DMS 273 (cell line): ENCODE data around the gene MYOM1.

Experiments used
- DNase-seq: peaks from one replicate; lab custom pipeline; 2025; ENCODE audit not compliant: unreplicated experiment; lab: John Stamatoyannopoulos, UW

The MYOM1 gene

DNA sequence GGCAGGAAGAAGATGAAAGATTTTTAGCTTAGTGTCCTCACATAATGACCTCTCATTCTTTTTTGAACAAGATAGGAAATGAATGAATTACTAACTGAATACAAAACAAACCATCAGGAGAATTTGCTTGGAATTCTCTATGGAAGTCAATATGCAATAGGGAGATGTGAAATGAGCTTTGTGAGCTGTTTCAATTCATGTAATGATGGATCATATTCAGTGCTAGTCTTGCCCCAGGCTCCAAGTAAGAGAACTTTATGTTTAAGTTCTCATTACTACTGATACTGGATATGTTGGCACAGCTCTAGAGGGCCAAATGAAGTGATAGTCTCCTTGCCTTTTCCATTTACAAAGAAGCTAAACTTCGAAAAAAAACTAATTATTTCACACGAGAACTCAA lies 29.2 kb downstream of the MYOM1 start:
- DNase-seq = no peak

DNA sequence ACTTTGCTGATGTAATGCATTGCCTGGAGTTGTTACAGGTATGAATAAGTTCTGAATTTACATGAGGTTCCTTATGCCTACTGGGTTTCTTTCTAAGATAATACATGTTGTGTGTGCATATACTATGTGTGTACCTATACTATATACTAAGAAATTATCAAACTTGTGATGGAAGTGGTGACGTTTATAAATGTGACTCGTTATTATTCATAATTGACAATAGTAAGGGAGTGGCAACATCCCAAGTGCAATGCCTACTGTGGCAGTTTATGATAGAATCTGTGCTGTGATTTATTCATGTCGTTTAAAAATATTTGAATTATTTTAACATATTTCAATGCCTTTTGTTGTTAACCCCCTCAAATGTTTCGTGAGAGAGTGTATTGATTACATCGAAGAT lies 29.9 kb downstream of the MYOM1 start:
- no peak for DNase-seq

- peak; percentile 32 for DNase-seq
These were observed 32.8 kb downstream of the MYOM1 start for GRCh38 chr18:3186678-3187658.

DNA sequence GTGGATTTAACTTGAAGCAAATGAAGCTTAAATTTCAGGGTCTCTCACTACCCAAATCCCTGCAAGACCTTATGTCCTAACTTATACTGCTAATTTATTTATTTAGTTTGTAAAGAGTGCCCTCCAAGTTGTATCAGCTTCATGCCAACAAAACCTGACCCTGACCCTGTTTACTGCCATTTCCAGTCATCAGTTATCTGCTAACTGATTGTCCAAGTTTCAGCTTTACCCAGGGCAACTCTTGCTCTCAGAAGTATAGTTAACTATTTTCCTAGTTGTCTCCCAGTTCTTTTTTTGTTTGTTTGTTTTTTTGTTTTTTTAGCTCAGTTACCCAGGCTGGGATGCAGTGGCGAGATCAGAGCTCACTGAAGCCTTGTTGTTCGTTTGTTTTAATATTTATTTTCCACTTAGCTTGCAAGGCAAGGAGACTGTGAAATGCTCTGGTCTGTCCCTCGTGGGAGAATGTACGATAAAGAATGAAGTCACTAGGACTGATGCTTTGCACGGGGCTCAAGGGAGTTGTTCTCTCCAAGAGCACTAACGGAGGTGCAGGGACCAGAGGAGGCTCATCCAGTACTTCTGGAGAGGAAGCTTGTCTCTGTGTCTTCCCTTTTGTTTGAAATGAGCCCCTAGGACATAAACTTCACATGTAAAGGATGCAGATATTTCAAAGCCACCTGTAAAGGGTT lies 35.3 kb downstream of the MYOM1 start:
- no peak for DNase-seq

GRCh38 chr18:3183103-3183717 lies 36.6 kb downstream of the MYOM1 start:
- DNase-seq = no peak

DNA sequence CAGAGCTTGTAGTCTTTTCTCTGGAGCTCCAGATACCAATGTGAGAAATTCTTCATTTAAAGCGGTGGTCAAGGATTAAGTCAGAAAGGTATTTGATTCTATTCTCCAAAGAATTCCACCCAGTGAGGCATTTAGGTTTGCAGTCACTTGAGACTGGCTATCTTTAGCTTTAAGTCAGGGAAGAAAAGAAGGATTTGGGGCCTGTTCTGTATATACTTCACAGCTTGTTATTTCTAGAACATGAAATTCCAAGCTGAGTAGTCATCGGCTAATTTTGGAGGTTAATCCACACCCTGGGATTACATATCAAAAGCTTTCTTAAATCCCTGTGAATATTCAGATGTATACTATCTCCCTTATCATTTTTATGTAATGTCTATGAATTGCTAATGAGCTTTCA lies 39.4 kb downstream of the MYOM1 start:
- no peak for DNase-seq

DNA sequence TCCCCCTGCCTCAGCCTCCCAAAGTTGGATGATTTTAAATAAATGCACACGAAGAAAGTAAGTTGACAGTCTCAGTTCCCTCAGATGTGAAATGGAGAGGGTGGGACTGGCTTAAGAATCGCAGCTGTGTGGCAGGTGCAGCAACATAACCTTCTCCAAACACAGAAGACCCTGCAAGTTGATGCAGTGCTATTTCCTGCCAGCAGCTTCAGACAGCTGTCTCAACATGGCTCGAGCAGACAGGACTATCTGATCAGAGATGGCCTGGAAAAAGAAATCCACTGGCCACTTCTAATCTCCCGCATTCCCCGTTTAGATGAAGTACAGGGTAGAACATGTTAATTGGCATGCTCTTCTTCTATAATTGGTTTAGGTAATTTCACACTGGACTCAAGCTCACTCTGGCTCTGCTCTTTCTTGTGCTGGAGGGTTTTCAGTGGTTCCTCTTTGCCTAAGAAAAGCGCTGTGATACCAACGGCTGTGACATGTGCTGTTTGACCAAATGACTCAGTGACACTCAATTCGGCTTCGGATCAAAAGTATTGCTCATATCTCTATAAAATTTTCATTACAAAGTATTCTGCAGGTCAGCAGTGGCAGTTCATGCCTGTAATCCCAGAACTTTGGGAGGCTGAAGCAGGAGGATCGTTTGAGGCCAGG lies 40.2 kb downstream of the MYOM1 start:
- DNase-seq = no peak

GRCh38 chr18:3177902-3178687 lies 41.7 kb downstream of the MYOM1 start:
- DNase-seq = no peak

DNA sequence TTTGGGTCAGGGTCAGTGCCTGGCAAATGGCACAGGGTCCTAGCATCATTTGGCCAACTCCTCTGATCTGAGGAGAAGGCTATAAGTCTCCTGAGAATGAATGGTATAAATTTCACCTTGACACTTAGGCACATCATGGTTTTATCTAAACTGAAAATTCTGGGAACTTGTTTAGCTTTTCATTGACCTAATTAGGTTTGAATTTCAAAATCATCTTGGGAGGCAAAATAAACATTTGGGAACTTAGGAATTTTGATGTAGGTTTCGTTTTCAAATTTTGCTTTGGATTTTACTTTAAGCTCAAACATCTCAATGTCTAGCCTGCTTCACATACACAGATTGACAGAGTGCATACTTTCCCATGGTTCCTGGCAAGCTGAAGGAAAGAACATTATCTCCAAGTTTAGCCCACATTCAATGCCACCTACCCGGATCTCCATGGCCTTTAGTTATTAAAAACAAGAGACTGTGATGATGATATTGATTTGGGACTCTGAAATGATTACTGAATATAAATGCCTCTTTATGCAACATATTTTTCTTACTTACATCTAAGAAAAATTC lies 44.5 kb downstream of the MYOM1 start:
- DNase-seq = no peak

- no peak for DNase-seq
These were observed 47.7 kb downstream of the MYOM1 start for GRCh38 chr18:3172097-3172496.

- DNase-seq = peak; percentile 10
These were observed 48.1 kb downstream of the MYOM1 start for GRCh38 chr18:3171631-3172030.

- DNase-seq = no peak
These were observed 49.2 kb downstream of the MYOM1 start for GRCh38 chr18:3170441-3171161.

- no peak for DNase-seq
These were observed 55.4 kb downstream of the MYOM1 start for GRCh38 chr18:3164381-3164780.

DNA sequence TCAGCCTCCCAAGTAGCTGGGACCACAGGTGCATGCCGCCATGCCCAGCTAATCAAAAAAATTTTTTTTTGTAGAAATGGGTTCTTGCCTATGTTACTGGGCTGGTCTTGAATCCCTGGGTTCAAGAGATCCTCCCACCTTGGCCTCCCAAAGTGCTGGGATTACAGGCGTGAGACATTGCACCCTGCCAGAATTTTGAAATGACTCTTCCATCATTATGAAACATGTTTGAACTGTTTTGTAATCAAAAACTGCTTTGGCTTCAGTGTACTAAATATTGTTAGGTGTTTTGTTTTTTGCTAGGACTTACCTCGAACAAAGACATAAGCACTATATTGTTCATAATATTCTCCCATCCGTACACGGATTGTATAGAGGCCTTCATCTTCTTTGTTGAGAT lies 55.8 kb downstream of the MYOM1 start:
- no peak for DNase-seq

GRCh38 chr18:3162181-3162580 lies 57.6 kb downstream of the MYOM1 start:
- DNase-seq = no peak

DNA sequence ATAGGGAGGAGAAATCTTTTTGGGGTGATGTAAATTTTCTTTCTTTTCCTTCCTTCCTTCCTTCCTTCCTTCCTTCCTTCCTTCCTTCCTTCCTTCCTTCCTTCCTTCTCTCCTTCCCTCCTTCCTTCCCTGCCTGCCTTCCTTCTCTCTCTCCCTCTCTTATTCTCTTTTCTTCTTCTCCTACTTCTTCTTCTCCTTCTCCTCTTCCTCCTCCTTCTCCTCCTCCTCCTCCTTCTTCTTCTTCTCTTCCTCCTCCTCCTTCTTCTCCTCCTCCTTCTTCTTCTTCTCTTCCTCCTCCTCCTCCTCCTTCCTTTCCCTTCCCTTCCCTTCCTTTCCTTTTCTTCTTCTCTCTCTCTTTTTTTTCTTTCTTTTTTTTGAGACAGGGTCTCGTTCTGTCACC lies 59.9 kb downstream of the MYOM1 start:
- DNase-seq = no peak

- DNase-seq = no peak
These were observed 62.2 kb downstream of the MYOM1 start for GRCh38 chr18:3157606-3158005.

GRCh38 chr18:3157086-3157485 lies 62.7 kb downstream of the MYOM1 start:
- no peak for DNase-seq

DNA sequence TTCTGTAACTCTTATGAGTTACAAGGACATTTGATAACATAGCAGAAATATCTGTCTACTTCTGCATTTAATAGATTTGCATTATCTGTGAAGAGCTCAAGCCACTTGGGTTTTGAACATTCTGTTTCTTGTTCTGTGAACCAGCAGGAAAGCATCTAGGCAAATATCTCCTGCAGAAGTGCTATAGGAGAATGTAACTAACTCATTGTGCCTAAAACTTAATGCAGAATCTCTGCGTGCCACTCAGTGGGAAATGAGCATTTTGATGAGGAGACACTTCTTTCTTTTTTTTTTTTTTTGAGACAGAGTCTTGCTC lies 63.5 kb downstream of the MYOM1 start:
- DNase-seq = no peak

DNA sequence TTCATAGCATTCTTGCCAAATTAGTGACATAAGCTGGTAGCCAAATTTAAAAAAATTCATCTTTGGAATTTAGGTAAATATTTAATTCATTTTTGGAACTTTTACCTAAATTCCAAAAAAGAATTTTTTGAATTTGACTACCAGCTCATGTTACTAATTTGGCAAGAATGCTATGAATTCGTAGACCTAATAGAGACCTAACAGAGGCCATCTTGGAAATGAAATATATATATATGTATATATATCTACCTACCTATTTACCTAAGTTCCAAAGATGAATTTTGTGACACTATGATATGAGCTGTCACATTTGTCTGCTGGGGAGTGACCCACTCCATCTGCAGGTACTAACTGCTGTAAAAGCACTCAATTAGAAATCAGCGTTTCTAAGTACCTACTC lies 65.6 kb downstream of the MYOM1 start:
- no peak for DNase-seq
